ENCODE measurements around the gene NEDD4. TPM values are rescaled to one million over a fixed set of nuclear protein-coding genes. Genes with fewer than 3 reads are reported as not detected.
"Not testable (repeated sequence)": the region's sequence is repeated elsewhere in the genome, so short reads cannot be mapped to it uniquely, and the experiment has no call there.

NEDD4 gene
- total and polyA plus RNA-seq, 4 donors = 3.5 to 22.0 (median 7.7) TPM

- not testable (repeated sequence) for H3K27ac ChIP-seq (ENCODE audit: low read depth in 1 of 2, low read length in 1 of 2); H3K36me3 ChIP-seq (ENCODE audit: control insufficient read depth in 4 of 4, insufficient read depth in 4 of 4, low read length in 4 of 4); H3K9ac ChIP-seq (ENCODE audit: insufficient read depth in 1 of 2, low read length in 2 of 2); H3K27me3 ChIP-seq (ENCODE audit: control insufficient read depth in 3 of 3, insufficient read depth in 3 of 3, low read length in 2 of 3); ATAC-seq (ENCODE audit: insufficient read depth, low FRiP score); H3K4me1 ChIP-seq (ENCODE audit: control insufficient read depth in 5 of 5, insufficient read depth in 5 of 5, low read length in 5 of 5); H3K4me3 ChIP-seq; H3K9me3 ChIP-seq (ENCODE audit: control insufficient read depth in 4 of 4, insufficient read depth in 3 of 4, low read length in 3 of 4); DNase-seq
- WGBS, 2 donors = no CpG with 5 or more reads among the region's 1 CpG
Measured at GRCh38 chr15:56003777-56004176, 10.4 kb upstream of the NEDD4 start.

- not testable (repeated sequence) for H3K9me3 ChIP-seq (ENCODE audit: control insufficient read depth in 4 of 4, insufficient read depth in 3 of 4, low read length in 3 of 4); H3K27me3 ChIP-seq (ENCODE audit: control insufficient read depth in 3 of 3, insufficient read depth in 3 of 3, low read length in 2 of 3); H3K4me3 ChIP-seq; H3K27ac ChIP-seq (ENCODE audit: low read depth in 1 of 2, low read length in 1 of 2); H3K9ac ChIP-seq (ENCODE audit: insufficient read depth in 1 of 2, low read length in 2 of 2); H3K4me1 ChIP-seq (ENCODE audit: control insufficient read depth in 5 of 5, insufficient read depth in 5 of 5, low read length in 5 of 5); H3K36me3 ChIP-seq (ENCODE audit: control insufficient read depth in 4 of 4, insufficient read depth in 4 of 4, low read length in 4 of 4); DNase-seq; ATAC-seq (ENCODE audit: insufficient read depth, low FRiP score)
Measured at GRCh38 chr15:56003277-56003676, 9.9 kb upstream of the NEDD4 start.

GRCh38 chr15:56001471-56002078, 8.2 kb upstream of the NEDD4 start:
- DNase-seq (no peak), ATAC-seq (ENCODE audit: insufficient read depth, low FRiP score) (no peak)
- WGBS, 2 donors = 86 to 94% methylated on average over 3 of the region's 3 CpGs
- no peak overlapping the region for H3K4me3 ChIP-seq
- no peak overlapping the region for H3K9ac ChIP-seq (ENCODE audit: insufficient read depth in 1 of 2, low read length in 2 of 2)
- H3K4me1 ChIP-seq (ENCODE audit: control insufficient read depth in 5 of 5, insufficient read depth in 5 of 5, low read length in 5 of 5) = no peaks in the 10 kb centered on the region
- TF ChIP-seq, protein P1, sequence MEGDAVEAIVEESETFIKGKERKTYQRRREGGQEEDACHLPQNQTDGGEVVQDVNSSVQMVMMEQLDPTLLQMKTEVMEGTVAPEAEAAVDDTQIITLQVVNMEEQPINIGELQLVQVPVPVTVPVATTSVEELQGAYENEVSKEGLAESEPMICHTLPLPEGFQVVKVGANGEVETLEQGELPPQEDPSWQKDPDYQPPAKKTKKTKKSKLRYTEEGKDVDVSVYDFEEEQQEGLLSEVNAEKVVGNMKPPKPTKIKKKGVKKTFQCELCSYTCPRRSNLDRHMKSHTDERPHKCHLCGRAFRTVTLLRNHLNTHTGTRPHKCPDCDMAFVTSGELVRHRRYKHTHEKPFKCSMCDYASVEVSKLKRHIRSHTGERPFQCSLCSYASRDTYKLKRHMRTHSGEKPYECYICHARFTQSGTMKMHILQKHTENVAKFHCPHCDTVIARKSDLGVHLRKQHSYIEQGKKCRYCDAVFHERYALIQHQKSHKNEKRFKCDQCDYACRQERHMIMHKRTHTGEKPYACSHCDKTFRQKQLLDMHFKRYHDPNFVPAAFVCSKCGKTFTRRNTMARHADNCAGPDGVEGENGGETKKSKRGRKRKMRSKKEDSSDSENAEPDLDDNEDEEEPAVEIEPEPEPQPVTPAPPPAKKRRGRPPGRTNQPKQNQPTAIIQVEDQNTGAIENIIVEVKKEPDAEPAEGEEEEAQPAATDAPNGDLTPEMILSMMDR (IDR thresholded peaks at IDR 0.05; ENCODE audit: control extremely low read depth, extremely low read depth) = no peak
- peaks cover 0 to 2% (median 0%) of the 10 kb centered on the region in 3 donors for H3K27me3 ChIP-seq (ENCODE audit: control insufficient read depth in 3 of 3, insufficient read depth in 3 of 3, low read length in 2 of 3)
- no peak overlapping the region for H3K27ac ChIP-seq (ENCODE audit: low read depth in 1 of 2, low read length in 1 of 2)
- H3K36me3 ChIP-seq (ENCODE audit: control insufficient read depth in 4 of 4, insufficient read depth in 4 of 4, low read length in 4 of 4) = no peaks in the 10 kb centered on the region
- no peaks in the 10 kb centered on the region for H3K9me3 ChIP-seq (ENCODE audit: control insufficient read depth in 4 of 4, insufficient read depth in 3 of 4, low read length in 3 of 4)

DNA sequence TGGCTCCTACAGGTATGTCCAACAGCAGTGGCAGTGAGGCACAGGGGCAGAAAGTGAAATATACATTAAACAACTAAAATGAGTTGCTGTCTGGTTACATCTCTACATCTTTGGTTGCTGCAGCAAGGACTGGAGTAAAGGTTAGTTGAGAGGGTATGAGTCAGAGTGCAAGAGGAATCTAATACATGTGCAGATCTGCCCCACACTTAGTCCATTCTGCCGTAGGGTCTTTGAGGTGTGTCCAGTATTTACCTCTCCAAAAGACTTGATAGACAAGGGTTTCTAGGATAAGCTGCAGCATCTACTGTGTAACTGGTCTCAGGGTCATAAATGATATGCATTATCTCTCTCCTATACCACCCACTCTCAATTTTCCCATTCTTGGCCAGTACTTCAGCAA, 6.2 kb upstream of the NEDD4 start:
- Histone ChIP-seq H3K4me3 (no peak overlapping the region), H3K27me3 (ENCODE audit: control insufficient read depth in 3 of 3, insufficient read depth in 3 of 3, low read length in 2 of 3) (peaks cover 0 to 2% (median 0%) of the 10 kb centered on the region in 3 donors), H3K36me3 (ENCODE audit: control insufficient read depth in 4 of 4, insufficient read depth in 4 of 4, low read length in 4 of 4) (no peaks in the 10 kb centered on the region), H3K9me3 (ENCODE audit: control insufficient read depth in 4 of 4, insufficient read depth in 3 of 4, low read length in 3 of 4) (no peaks in the 10 kb centered on the region), H3K9ac (ENCODE audit: insufficient read depth in 1 of 2, low read length in 2 of 2) (no peak overlapping the region), H3K4me1 (ENCODE audit: control insufficient read depth in 5 of 5, insufficient read depth in 5 of 5, low read length in 5 of 5) (no peaks in the 10 kb centered on the region), H3K27ac (ENCODE audit: low read depth in 1 of 2, low read length in 1 of 2) (no peak overlapping the region)
- ATAC-seq (ENCODE audit: insufficient read depth, low FRiP score) (no peak), DNase-seq (no peak)
- 81 to 89% methylated on average over 1 of the region's 1 CpG for WGBS, 2 donors
- TF ChIP-seq, protein P1 (IDR thresholded peaks at IDR 0.05; ENCODE audit: control extremely low read depth, extremely low read depth) = no peak
